HEK293 (cell line): ENCODE measurements around the gene OSTF1.

Source experiments
- CTCF ChIP-seq: fragments of 450-650 bp; formaldehyde crosslinking; IDR thresholded peaks from 2 replicates; pipeline ENCODE4 v1.5.1; 2016; ENCODE audit warnings: missing biosample characterization, missing genetic modification characterization
- PRDM10 ChIP-seq: fragments of 450-650 bp; formaldehyde crosslinking; IDR thresholded peaks from 2 replicates; pipeline ENCODE4 v1.5.1; 2016; ENCODE audit warnings: missing biosample characterization, missing genetic modification characterization
- REST ChIP-seq: fragments of 450-650 bp; formaldehyde crosslinking; IDR thresholded peaks from 2 replicates; pipeline ENCODE4 v1.5.1; 2016; ENCODE audit warnings: missing biosample characterization, missing genetic modification characterization
- ZNF274 ChIP-seq, 2 experiments: fragments of 200-500 bp in 1 of 2; fragments of 450-650 bp in 1 of 2; sonication (Bioruptor generic) in 1 of 2; formaldehyde crosslinking in 1 of 2; IDR thresholded peaks; 2 replicates each; pipeline versions ENCODE4 v1.5.1 to v1.6.1; 2014 to 2016; ENCODE audit warnings: borderline replicate concordance in 1 of 2, inconsistent platforms in 1 of 2, low read length in 1 of 2, missing biosample characterization in 1 of 2, missing genetic modification characterization in 1 of 2
- ZNF449 ChIP-seq: fragments of 450-650 bp; formaldehyde crosslinking; IDR thresholded peaks from 2 replicates; pipeline ENCODE4 v1.5.1; 2017; ENCODE audit warnings: missing biosample characterization, mild to moderate bottlenecking, missing genetic modification characterization, moderate library complexity

GRCh38 chr9:75168270-75169178 is 80.2 kb downstream of the OSTF1 start:
- no peak for TF ChIP-seq CTCF
- no peak for TF ChIP-seq PRDM10 (tag by site-specific recombination)
- TF ChIP-seq ZNF274 (IDR thresholded peaks at IDR 0.05; ENCODE audit: low read length), result no peak
- no peak for TF ChIP-seq ZNF274 (tag by site-specific recombination; IDR thresholded peaks at IDR 0.05; ENCODE audit: borderline replicate concordance)
- TF ChIP-seq ZNF449, result no peak
- no peak for TF ChIP-seq REST (tag by site-specific recombination)
